ENCODE measurements around the gene QSOX1. TPM values are rescaled to one million over a fixed set of nuclear protein-coding genes. Genes with fewer than 3 reads are reported as not detected.

The QSOX1 gene
- total RNA-seq, 1 experiment from 2014 or later: 192 TPM

DNA sequence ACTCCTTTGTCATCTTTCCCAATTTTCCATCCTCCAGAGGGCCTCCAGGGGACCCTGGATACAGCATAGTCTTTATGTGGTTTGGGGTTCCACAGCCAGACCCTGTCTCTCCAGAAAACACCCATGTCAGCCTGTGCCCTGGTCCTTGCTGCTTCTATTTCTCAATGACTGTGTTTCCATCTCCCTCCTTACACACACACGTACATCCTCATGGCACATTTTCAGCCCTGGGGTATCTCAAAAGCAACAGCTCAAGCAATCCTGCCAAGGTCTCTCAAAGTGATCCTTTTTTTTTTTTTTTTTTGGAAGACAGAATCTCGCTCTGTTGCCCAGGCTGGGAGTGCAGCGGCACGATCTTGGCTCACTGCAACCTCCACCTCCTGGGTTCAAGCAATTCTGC, 22.3 kb downstream of the QSOX1 start:
- ChIA-PET CTCF (interaction anchor here (0.6 kb wide), 2 partner anchors 11 to 13 kb away, joined by 3 read pairs; no protein-coding TSS in a partner anchor), POLR2A (ENCODE audit: unreplicated experiment) (no interaction called here)
- H3K9me2 ChIP-seq (replicated peaks; ENCODE audit: low read length): no peaks in the 10 kb centered on the region
- H3K27me3 ChIP-seq (ENCODE audit: low read length): no peaks in the 10 kb centered on the region
- 0 out of 2 replicates have a peak, but pooled peaks cover 3% of the 10 kb centered on the region for H3K4me1 ChIP-seq (ENCODE audit: insufficient read depth, low read length)
- H3K79me2 ChIP-seq (ENCODE audit: low read length): peaks cover 8% of the 10 kb centered on the region; the same call in 1 of the 2 replicates
- no peak overlapping the region for H3K4me2 ChIP-seq (ENCODE audit: low read length)
- H3K9me3 ChIP-seq (ENCODE audit: low read length): no peaks in the 10 kb centered on the region
- no TSS peak for BruUV-seq (replicated peaks)
- ATAC-seq (no peak), DNase-seq (no peak)
- no peak overlapping the region for H3K9ac ChIP-seq (ENCODE audit: low read length)
- TF ChIP-seq EZH2phosphoT487 (IDR thresholded peaks at IDR 0.05; ENCODE audit: borderline replicate concordance, low read length) (no peak), EZH2 (IDR thresholded peaks at IDR 0.05; ENCODE audit: low read length, unreplicated experiment) (no peak)
- TF ChIP-seq, protein P1, sequence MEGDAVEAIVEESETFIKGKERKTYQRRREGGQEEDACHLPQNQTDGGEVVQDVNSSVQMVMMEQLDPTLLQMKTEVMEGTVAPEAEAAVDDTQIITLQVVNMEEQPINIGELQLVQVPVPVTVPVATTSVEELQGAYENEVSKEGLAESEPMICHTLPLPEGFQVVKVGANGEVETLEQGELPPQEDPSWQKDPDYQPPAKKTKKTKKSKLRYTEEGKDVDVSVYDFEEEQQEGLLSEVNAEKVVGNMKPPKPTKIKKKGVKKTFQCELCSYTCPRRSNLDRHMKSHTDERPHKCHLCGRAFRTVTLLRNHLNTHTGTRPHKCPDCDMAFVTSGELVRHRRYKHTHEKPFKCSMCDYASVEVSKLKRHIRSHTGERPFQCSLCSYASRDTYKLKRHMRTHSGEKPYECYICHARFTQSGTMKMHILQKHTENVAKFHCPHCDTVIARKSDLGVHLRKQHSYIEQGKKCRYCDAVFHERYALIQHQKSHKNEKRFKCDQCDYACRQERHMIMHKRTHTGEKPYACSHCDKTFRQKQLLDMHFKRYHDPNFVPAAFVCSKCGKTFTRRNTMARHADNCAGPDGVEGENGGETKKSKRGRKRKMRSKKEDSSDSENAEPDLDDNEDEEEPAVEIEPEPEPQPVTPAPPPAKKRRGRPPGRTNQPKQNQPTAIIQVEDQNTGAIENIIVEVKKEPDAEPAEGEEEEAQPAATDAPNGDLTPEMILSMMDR (conservative IDR thresholded peaks at IDR 0.05; ENCODE audit: low read depth, low read length): no peak
- H3F3A ChIP-seq (ENCODE audit: low read length, unreplicated experiment): no peaks in the 10 kb centered on the region
- H2AFZ ChIP-seq (ENCODE audit: low read length): no peak overlapping the region
- H3K27ac ChIP-seq (ENCODE audit: low read length): no peak overlapping the region
- intact Hi-C loops (cut with micrococcal nuclease): no loop called here
- H3K36me3 ChIP-seq (ENCODE audit: low read depth, low read length): peaks cover 35% of the 10 kb centered on the region
- no peak overlapping the region for H3K4me3 ChIP-seq (ENCODE audit: low read length)
- peaks cover 7% of the 10 kb centered on the region for H4K20me1 ChIP-seq (ENCODE audit: low read length)

DNA sequence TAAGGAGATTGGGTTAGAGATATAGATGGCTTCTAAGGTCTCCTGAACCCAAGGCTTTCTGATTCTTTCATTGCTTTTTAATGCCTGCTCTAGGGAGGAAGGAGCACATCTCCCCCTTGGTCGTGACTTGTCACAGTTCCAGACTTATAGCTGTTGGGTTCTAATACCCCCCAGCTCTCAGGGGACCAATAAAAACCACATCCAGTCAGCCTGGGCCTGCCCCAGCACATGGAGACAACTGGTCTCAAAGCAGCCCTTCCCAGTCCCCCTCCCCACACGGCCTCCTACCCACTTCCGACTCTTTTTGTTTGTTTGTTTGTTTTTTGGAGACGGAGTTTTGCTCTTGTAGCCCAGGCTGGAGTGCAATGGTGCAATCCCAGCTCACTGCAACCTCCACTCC, 23.3 kb downstream of the QSOX1 start:
- Histone ChIP-seq H2AFZ (ENCODE audit: low read length) (no peak overlapping the region), H3K27me3 (ENCODE audit: low read length) (no peaks in the 10 kb centered on the region), H3K79me2 (ENCODE audit: low read length) (0 out of 2 replicates have a peak, but pooled peaks cover 8% of the 10 kb centered on the region), H3K4me2 (ENCODE audit: low read length) (no peak overlapping the region), H3K36me3 (ENCODE audit: low read depth, low read length) (peaks cover 38% of the 10 kb centered on the region), H3K9ac (ENCODE audit: low read length) (no peak overlapping the region), H3K9me3 (ENCODE audit: low read length) (no peaks in the 10 kb centered on the region), H3K4me1 (ENCODE audit: insufficient read depth, low read length) (0 out of 2 replicates have a peak, but pooled peaks cover 3% of the 10 kb centered on the region), H3K9me2 (replicated peaks; ENCODE audit: low read length) (no peaks in the 10 kb centered on the region), H3K27ac (ENCODE audit: low read length) (no peak overlapping the region), H4K20me1 (ENCODE audit: low read length) (peaks cover 7% of the 10 kb centered on the region), H3K4me3 (ENCODE audit: low read length) (no peak overlapping the region), H3F3A (ENCODE audit: low read length, unreplicated experiment) (no peaks in the 10 kb centered on the region)
- ATAC-seq (no peak), DNase-seq (no peak)
- intact Hi-C loops (cut with micrococcal nuclease): loop anchor here (2.0 kb wide), 1 partner anchor 311 kb away; no protein-coding TSS in a partner anchor
- no TSS peak for BruUV-seq (replicated peaks)
- TF ChIP-seq, protein P1 (conservative IDR thresholded peaks at IDR 0.05; ENCODE audit: low read depth, low read length): no peak
- ChIA-PET POLR2A (ENCODE audit: unreplicated experiment) (no interaction called here), CTCF (interaction anchor here (0.6 kb wide), 1 partner anchor 363 kb away, joined by 3 read pairs; no protein-coding TSS in a partner anchor)

DNA sequence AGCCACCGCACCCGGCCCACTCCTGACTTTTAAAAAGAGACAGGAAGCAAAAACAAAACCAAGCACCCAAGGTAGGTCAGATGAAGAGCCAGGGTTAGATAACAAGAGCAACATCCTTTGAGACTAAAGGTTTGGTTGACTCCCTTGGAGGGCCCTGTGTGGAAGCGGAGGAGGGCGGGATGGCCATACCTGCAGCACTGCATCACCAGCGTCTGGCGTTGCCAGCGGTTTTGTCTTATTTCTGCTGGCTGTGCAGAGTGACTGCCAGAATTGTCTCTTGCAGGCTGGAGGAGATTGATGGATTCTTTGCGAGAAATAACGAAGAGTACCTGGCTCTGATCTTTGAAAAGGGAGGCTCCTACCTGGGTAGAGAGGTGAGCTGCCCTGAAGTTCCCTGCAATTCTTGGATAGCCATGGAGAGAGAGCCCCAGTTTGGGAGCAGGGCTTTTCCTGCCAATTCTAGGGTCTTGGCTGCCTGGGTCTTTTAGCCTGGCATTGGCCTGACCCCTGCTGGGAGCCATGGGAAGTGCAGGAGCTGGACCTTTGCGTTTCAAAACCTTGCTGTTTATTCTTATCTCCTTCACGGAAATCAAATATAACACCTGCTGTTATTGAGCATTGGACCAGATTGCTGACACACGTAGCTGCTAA, 24.0 kb downstream of the QSOX1 start:
- intact Hi-C loops (cut with micrococcal nuclease): loop anchor here (2.0 kb wide), 1 partner anchor 312 kb away; no protein-coding TSS in a partner anchor
- H3K27me3 ChIP-seq (ENCODE audit: low read length): no peaks in the 10 kb centered on the region
- H3K9ac ChIP-seq (ENCODE audit: low read length): no peak overlapping the region
- no peak overlapping the region for H2AFZ ChIP-seq (ENCODE audit: low read length)
- no peaks in the 10 kb centered on the region for H3F3A ChIP-seq (ENCODE audit: low read length, unreplicated experiment)
- DNase-seq: peak; percentile 65
- POLR2A ChIA-PET (ENCODE audit: unreplicated experiment): no interaction called here
- peak; percentile 29 for ATAC-seq
- BruUV-seq (replicated peaks): TSS peak; percentile 1
- H3K36me3 ChIP-seq (ENCODE audit: low read depth, low read length): peaks cover 38% of the 10 kb centered on the region
- 0 out of 2 replicates have a peak, but pooled peaks cover 6% of the 10 kb centered on the region for H3K79me2 ChIP-seq (ENCODE audit: low read length)
- peaks cover 2% of the 10 kb centered on the region for H4K20me1 ChIP-seq (ENCODE audit: low read length)
- TF ChIP-seq, protein P1 (conservative IDR thresholded peaks at IDR 0.05; ENCODE audit: low read depth, low read length): peak; percentile 85
- TF ChIP-seq EZH2 (IDR thresholded peaks at IDR 0.05; ENCODE audit: low read length, unreplicated experiment) (no peak), EZH2phosphoT487 (IDR thresholded peaks at IDR 0.05; ENCODE audit: borderline replicate concordance, low read length) (no peak)
- H3K4me2 ChIP-seq (ENCODE audit: low read length): no peak overlapping the region
- H3K27ac ChIP-seq (ENCODE audit: low read length): no peak overlapping the region
- 0 out of 2 replicates have a peak, but pooled peaks cover 1% of the 10 kb centered on the region for H3K4me1 ChIP-seq (ENCODE audit: insufficient read depth, low read length)
- CTCF ChIA-PET: no interaction called here
- H3K9me2 ChIP-seq (replicated peaks; ENCODE audit: low read length): no peaks in the 10 kb centered on the region
- no peaks in the 10 kb centered on the region for H3K9me3 ChIP-seq (ENCODE audit: low read length)
- no peak overlapping the region for H3K4me3 ChIP-seq (ENCODE audit: low read length)

Measured in PC-3 (cell line).